Trophoblast cell (in vitro differentiated cells and primary cell): ENCODE measurements around the gene RECK.

Experiments
- DNase-seq, 2 donors: peaks; one replicate each; pipeline ENCODE4 v3.0.0-alpha.2; 2016
- H2AFZ ChIP-seq: 2 replicates; pipeline ENCODE4 v1.6.1; 2013; ENCODE audit warnings: low read length, moderate library complexity, mild to moderate bottlenecking; ENCODE audit not compliant: insufficient read depth, poor library complexity
- H2AK5ac ChIP-seq: 2 replicates; pipeline ENCODE4 v1.6.1; 2013; ENCODE audit warnings: mild to moderate bottlenecking, low read length
- H2BK120ac ChIP-seq: 2 replicates; pipeline ENCODE4 v1.6.1; 2013; ENCODE audit warnings: low read length, mild to moderate bottlenecking, moderate library complexity; ENCODE audit not compliant: insufficient read depth, poor library complexity
- H2BK12ac ChIP-seq: 2 replicates; pipeline ENCODE4 v1.6.1; 2013; ENCODE audit warnings: mild to moderate bottlenecking, low read length, moderate library complexity
- H2BK5ac ChIP-seq: 2 replicates; pipeline ENCODE4 v1.6.1; 2013; ENCODE audit warnings: low read length, low read depth, moderate library complexity, mild to moderate bottlenecking; ENCODE audit not compliant: poor library complexity
- H3K14ac ChIP-seq: 2 replicates; pipeline ENCODE4 v1.6.1; 2013; ENCODE audit warnings: mild to moderate bottlenecking, low read length
- H3K18ac ChIP-seq: 2 replicates; pipeline ENCODE4 v1.6.1; 2013; ENCODE audit warnings: mild to moderate bottlenecking, low read length
- H3K23ac ChIP-seq: 2 replicates; pipeline ENCODE4 v1.6.1; 2013; ENCODE audit warnings: low read length
- H3K27ac ChIP-seq: 2 replicates; pipeline ENCODE4 v1.5.1; 2013; ENCODE audit warnings: low read depth, mild to moderate bottlenecking, inconsistent platforms, low read length, moderate library complexity
- H3K27me3 ChIP-seq: 2 replicates; pipeline ENCODE4 v1.6.1; 2013; ENCODE audit warnings: inconsistent platforms, mild to moderate bottlenecking, low read length, moderate library complexity; ENCODE audit not compliant: insufficient read depth
- H3K36me3 ChIP-seq, 2 experiments: 1 replicate in 1 of 2; 2 replicates in 1 of 2; pipeline ENCODE4 v1.6.1; 2013; ENCODE audit warnings: low read length in 2 of 2, mild to moderate bottlenecking in 2 of 2, moderate library complexity in 1 of 2; ENCODE audit not compliant: insufficient read depth in 2 of 2, control insufficient read depth in 1 of 2
- H3K4ac ChIP-seq: 2 replicates; pipeline ENCODE4 v1.6.1; 2013; ENCODE audit warnings: low read depth, mild to moderate bottlenecking, low read length, moderate library complexity
- H3K4me1 ChIP-seq, 2 experiments: 1 replicate in 1 of 2; 2 replicates in 1 of 2; pipeline ENCODE4 v1.6.1; 2013; ENCODE audit warnings: low read length in 2 of 2, mild to moderate bottlenecking in 2 of 2, moderate library complexity in 1 of 2; ENCODE audit not compliant: insufficient read depth in 2 of 2, control insufficient read depth in 1 of 2
- H3K4me2 ChIP-seq: 2 replicates; pipeline ENCODE4 v1.6.1; 2013; ENCODE audit warnings: inconsistent platforms, mild to moderate bottlenecking, low read length, moderate library complexity
- H3K4me3 ChIP-seq: 2 replicates; pipeline ENCODE4 v1.5.1; 2013; ENCODE audit warnings: mild to moderate bottlenecking, low read depth, low read length, inconsistent platforms
- H3K79me1 ChIP-seq: one replicate; pipeline ENCODE4 v1.6.1; 2013; ENCODE audit warnings: low read length
- H3K79me2 ChIP-seq: 2 replicates; pipeline ENCODE4 v1.6.1; 2013; ENCODE audit warnings: low read length, mild to moderate bottlenecking; ENCODE audit not compliant: control insufficient read depth, insufficient read depth, poor library complexity
- H3K9ac ChIP-seq: 2 replicates; pipeline ENCODE4 v1.6.1; 2013; ENCODE audit warnings: mild to moderate bottlenecking, low read length
- H3K9me3 ChIP-seq: 2 replicates; pipeline ENCODE4 v1.6.1; 2013; ENCODE audit warnings: low read depth, mild to moderate bottlenecking, control low read depth, inconsistent platforms, low read length; ENCODE audit not compliant: insufficient read depth
- H4K12ac ChIP-seq: 2 replicates; pipeline ENCODE4 v1.6.1; 2013; ENCODE audit warnings: low read depth, mild to moderate bottlenecking, low read length, moderate library complexity
- H4K8ac ChIP-seq: 2 replicates; pipeline ENCODE4 v1.6.1; 2013; ENCODE audit warnings: low read depth, mild to moderate bottlenecking, low read length, moderate library complexity
- H4K91ac ChIP-seq: one replicate; pipeline ENCODE4 v1.6.1; 2013; ENCODE audit warnings: low read depth, mild to moderate bottlenecking, low read length, moderate library complexity
- WGBS: extraction: QIAGEN DNeasy Blood & Tissue Kit; methylation state at CpG from one replicate; pipeline ENCODE4 v1.1.7; 2013; ENCODE audit warnings: missing lambda C conversion rate; ENCODE audit not compliant: insufficient read length, insufficient coverage; ENCODE audit errors: extremely low coverage; 5-methylcytosine and 5-hydroxymethylcytosine counted together

Gene RECK

DNA sequence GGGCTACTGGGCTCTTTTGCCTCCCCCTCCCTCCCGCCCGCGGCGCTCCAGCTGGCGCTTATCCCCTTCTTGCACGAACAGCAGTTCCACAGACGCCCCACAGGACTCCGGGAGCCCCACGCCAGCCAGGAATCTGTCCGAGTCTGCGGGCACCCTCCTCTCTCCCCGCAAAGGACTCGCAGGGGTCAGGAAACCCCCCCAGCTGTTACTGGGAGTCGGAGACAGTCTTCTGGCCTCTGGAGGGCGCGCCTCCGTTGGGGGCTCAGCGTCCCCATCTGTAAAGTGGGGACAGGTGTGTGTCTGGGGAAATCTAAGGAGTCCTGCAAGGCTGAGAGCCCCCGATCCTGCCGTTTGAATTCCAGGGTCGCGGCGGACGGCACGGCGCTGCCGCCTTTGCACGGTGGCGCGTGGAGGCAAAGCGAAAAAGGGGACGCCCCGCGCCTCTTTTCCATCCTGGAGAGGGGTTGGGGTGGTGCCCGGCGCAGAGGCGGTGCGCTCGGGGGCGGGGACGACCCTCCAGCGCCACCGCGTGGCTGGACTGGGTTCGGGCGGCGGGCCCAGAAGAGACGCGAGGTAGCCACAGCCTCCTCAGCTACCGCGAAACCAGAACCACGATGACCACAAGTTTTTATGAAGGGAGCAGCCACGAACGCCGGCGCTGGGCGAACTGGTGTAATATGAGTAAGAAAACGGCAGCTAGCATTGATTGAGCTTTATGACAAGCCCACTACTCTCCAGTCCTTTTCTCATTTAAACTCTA, 129.6 kb downstream of the RECK start:
- no peaks in the 10 kb centered on the region for H3K36me3 ChIP-seq
- H2AK5ac ChIP-seq: no peak overlapping the region
- peak overlapping the region; percentile 67 for H2AFZ ChIP-seq
- H3K79me1 ChIP-seq: peaks cover 20% of the 10 kb centered on the region
- H3K79me2 ChIP-seq: peaks cover 4% of the 10 kb centered on the region
- no CpG with 5 or more reads among the region's 58 CpGs for WGBS
- H2BK120ac ChIP-seq: peak overlapping the region; percentile 72
- peak overlapping the region; percentile 34 for H2BK5ac ChIP-seq
- H2BK12ac ChIP-seq: peak overlapping the region; percentile 55
- H3K4me1 ChIP-seq: peaks cover 10 to 23% of the 10 kb centered on the region in 2 experiments
- peak overlapping the region; percentile 78 for H4K12ac ChIP-seq
- H3K18ac ChIP-seq: peak overlapping the region; percentile 43
- H4K8ac ChIP-seq: peak overlapping the region; percentile 80
- peak overlapping the region; percentile 52 for H3K4ac ChIP-seq
- no peaks in the 10 kb centered on the region for H3K9me3 ChIP-seq
- H3K23ac ChIP-seq: no peak overlapping the region
- peak; percentile 61 to 82 for DNase-seq
- H3K4me2 ChIP-seq: peak overlapping the region; percentile 73
- H3K14ac ChIP-seq: peak overlapping the region; percentile 40
- peak overlapping the region; percentile 20 for H3K4me3 ChIP-seq
- no peak overlapping the region for H3K27ac ChIP-seq
- peak overlapping the region; percentile 79 for H4K91ac ChIP-seq
- H3K27me3 ChIP-seq: no peaks in the 10 kb centered on the region
- no peak overlapping the region for H3K9ac ChIP-seq

DNA sequence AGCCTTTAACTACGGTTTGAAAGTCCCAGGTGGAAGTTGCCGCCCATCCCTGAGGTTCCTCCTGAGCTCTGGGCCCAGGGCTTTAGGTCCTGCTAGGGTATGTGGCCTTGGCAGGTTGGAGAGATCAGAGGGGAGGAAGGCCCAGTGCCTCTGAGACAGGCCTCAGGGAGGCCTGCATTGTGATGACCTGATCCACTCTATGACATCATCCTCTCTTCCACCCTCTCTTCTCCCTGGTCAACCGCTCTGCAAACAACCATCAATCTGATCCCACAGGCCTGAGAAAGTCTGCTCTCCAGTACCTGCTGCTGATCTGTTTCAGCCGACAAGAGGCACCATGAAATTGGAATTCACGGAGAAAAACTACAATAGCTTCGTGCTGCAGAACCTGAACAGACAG, 132.5 kb downstream of the RECK start, which contains the start of gene CCIN:
CCIN (plus strand) TSS at position 223 of the 400 bp plus-strand sequence; CDS start at position 338, 115 bp downstream.
- Histone ChIP-seq H2AFZ (no peak within 1 kb of the TSS), H3K27ac (no peak within 1 kb of the TSS), H4K8ac (no peak within 1 kb of the TSS), H3K36me3 (no peaks in the 10 kb centered on the region), H4K12ac (no peak within 1 kb of the TSS), H3K18ac (no peak within 1 kb of the TSS), H3K79me2 (peaks cover 3% of the 10 kb centered on the region), H3K79me1 (peaks cover 8% of the 10 kb centered on the region), H3K9ac (no peak within 1 kb of the TSS), H2BK12ac (no peak within 1 kb of the TSS), H2BK120ac (no peak within 1 kb of the TSS), H3K4me2 (no peak within 1 kb of the TSS), H2BK5ac (no peak within 1 kb of the TSS), H2AK5ac (no peak within 1 kb of the TSS), H3K14ac (no peak within 1 kb of the TSS), H4K91ac (peak within 1 kb of the TSS; percentile 19), H3K4me1 (peaks cover 4 to 10% of the 10 kb centered on the region in 2 experiments), H3K27me3 (no peaks in the 10 kb centered on the region), H3K4ac (peak within 1 kb of the TSS; percentile 23), H3K9me3 (no peaks in the 10 kb centered on the region), H3K23ac (no peak within 1 kb of the TSS), H3K4me3 (no peak within 1 kb of the TSS)
- DNase-seq: no peak
- WGBS: no CpG with 5 or more reads among the region's 6 CpGs

DNA sequence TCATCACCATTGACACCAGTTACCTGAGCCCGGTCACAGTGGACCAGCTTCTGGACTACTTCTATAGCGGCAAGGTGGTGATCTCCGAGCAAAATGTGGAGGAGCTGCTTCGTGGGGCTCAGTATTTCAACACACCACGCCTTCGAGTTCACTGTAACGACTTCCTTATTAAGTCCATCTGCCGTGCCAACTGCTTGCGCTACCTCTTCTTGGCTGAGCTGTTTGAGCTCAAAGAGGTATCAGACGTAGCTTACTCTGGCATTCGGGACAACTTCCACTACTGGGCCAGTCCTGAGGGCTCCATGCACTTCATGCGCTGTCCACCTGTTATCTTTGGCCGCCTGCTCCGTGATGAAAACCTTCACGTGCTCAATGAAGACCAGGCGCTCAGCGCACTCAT, 133.0 kb downstream of the RECK start:
- Histone ChIP-seq H3K4ac (no peak overlapping the region), H4K8ac (no peak overlapping the region), H3K4me1 (peaks cover 6 to 12% of the 10 kb centered on the region in 2 experiments), H3K23ac (no peak overlapping the region), H4K12ac (no peak overlapping the region), H3K14ac (no peak overlapping the region), H2AFZ (no peak overlapping the region), H3K4me2 (no peak overlapping the region), H3K79me2 (peaks cover 3% of the 10 kb centered on the region), H3K4me3 (no peak overlapping the region), H3K36me3 (no peaks in the 10 kb centered on the region), H2BK12ac (no peak overlapping the region), H3K18ac (no peak overlapping the region), H3K79me1 (peaks cover 10% of the 10 kb centered on the region), H2BK120ac (no peak overlapping the region), H3K27ac (no peak overlapping the region), H3K9ac (no peak overlapping the region), H2BK5ac (no peak overlapping the region), H4K91ac (no peak overlapping the region), H3K27me3 (no peaks in the 10 kb centered on the region), H2AK5ac (no peak overlapping the region), H3K9me3 (no peaks in the 10 kb centered on the region)
- DNase-seq: no peak
- WGBS: no CpG with 5 or more reads among the region's 17 CpGs

DNA sequence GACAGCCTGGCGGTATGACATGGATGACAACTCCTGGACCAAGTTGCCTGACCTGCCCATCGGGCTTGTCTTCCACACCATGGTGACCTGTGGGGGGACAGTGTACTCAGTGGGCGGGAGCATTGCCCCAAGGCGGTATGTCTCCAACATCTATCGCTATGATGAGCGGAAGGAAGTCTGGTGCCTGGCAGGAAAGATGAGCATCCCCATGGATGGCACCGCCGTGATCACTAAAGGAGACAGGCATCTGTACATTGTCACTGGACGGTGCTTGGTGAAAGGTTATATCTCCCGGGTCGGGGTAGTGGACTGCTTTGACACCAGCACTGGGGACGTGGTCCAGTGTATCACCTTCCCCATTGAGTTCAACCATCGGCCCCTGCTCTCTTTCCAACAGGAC, 133.8 kb downstream of the RECK start:
- Histone ChIP-seq H2AK5ac (no peak overlapping the region), H3K4me3 (no peak overlapping the region), H3K14ac (no peak overlapping the region), H3K27ac (no peak overlapping the region), H2BK12ac (no peak overlapping the region), H2BK120ac (no peak overlapping the region), H3K36me3 (no peaks in the 10 kb centered on the region), H3K4ac (no peak overlapping the region), H2AFZ (no peak overlapping the region), H3K18ac (no peak overlapping the region), H3K4me2 (no peak overlapping the region), H3K27me3 (no peaks in the 10 kb centered on the region), H3K9me3 (no peaks in the 10 kb centered on the region), H4K12ac (no peak overlapping the region), H3K79me1 (peaks cover 10% of the 10 kb centered on the region), H4K8ac (no peak overlapping the region), H3K4me1 (peaks cover 10 to 13% of the 10 kb centered on the region in 2 experiments), H3K23ac (no peak overlapping the region), H2BK5ac (no peak overlapping the region), H3K9ac (no peak overlapping the region), H4K91ac (no peak overlapping the region), H3K79me2 (peaks cover 3% of the 10 kb centered on the region)
- WGBS: no CpG with 5 or more reads among the region's 13 CpGs
- no peak for DNase-seq
